Measurements from ENCODE around the gene MAPRE3. TPM values are rescaled to one million over a fixed set of nuclear protein-coding genes. Genes with fewer than 3 reads are reported as not detected.

The MAPRE3 gene
- total RNA-seq, 1 experiment from 2014 or later, result 10.3 TPM

DNA sequence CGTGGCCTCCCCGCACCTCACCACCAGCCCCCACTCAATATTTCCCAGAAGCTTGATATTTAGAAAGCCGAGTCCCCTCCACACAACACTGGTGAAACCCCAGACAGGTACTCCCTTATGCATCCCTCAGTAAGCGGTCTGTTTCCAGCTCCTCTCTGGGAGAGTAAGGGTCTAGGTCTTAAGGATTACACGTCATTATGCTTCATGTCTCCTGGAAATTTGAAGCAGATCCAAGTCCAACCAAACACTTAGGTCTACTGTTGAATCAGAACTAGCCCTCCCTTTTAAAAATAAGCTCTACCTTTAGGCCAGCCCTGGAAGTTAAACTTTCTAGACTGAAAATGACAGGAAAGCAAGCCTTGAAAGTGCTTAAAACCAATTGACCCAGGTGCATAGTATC, 102.5 kb downstream of the MAPRE3 start:
- ChIA-PET CTCF (interaction anchor here (0.6 to 4.5 kb wide), 9 partner anchors 8 to 207 kb away, joined by 3 to 50 read pairs (median 11); partner anchors contain the start of genes AGBL5, KHK and PREB), POLR2A (interaction anchor here (1.2 to 3.2 kb wide), 5 partner anchors 8 to 140 kb away, joined by 4 to 27 read pairs (median 9); partner anchors contain the start of genes AGBL5, KHK and SLC5A6)
- no peak for ATAC-seq
- DNase-seq (ENCODE audit: low spot score), result no peak
- peaks cover 21% of the 10 kb centered on the region for H3K36me3 Mint-ChIP-seq
- H3K27me3 Mint-ChIP-seq (ENCODE audit: low read depth), result peaks cover 10% of the 10 kb centered on the region
- no peaks in the 10 kb centered on the region for H3K9me3 Mint-ChIP-seq
- H3K27ac Mint-ChIP-seq, result no peak overlapping the region
- peak overlapping the region; percentile 94 for H3K4me3 Mint-ChIP-seq
- peaks cover 13% of the 10 kb centered on the region for H3K4me1 Mint-ChIP-seq
- TF ChIP-seq, protein P1, sequence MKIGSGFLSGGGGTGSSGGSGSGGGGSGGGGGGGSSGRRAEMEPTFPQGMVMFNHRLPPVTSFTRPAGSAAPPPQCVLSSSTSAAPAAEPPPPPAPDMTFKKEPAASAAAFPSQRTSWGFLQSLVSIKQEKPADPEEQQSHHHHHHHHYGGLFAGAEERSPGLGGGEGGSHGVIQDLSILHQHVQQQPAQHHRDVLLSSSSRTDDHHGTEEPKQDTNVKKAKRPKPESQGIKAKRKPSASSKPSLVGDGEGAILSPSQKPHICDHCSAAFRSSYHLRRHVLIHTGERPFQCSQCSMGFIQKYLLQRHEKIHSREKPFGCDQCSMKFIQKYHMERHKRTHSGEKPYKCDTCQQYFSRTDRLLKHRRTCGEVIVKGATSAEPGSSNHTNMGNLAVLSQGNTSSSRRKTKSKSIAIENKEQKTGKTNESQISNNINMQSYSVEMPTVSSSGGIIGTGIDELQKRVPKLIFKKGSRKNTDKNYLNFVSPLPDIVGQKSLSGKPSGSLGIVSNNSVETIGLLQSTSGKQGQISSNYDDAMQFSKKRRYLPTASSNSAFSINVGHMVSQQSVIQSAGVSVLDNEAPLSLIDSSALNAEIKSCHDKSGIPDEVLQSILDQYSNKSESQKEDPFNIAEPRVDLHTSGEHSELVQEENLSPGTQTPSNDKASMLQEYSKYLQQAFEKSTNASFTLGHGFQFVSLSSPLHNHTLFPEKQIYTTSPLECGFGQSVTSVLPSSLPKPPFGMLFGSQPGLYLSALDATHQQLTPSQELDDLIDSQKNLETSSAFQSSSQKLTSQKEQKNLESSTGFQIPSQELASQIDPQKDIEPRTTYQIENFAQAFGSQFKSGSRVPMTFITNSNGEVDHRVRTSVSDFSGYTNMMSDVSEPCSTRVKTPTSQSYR (CRISPR knock-in tag; IDR thresholded peaks at IDR 0.05), result no peak
- TF ChIP-seq TEAD4 (CRISPR knock-in tag; IDR thresholded peaks at IDR 0.05) (no peak), NR3C1 (CRISPR knock-in tag; conservative IDR thresholded peaks at IDR 0.05; ENCODE audit: low read depth) (no peak), MXD4 (CRISPR knock-in tag; IDR thresholded peaks at IDR 0.05; ENCODE audit: borderline replicate concordance) (no peak), ZSCAN18 (CRISPR knock-in tag; IDR thresholded peaks at IDR 0.05) (no peak), JAZF1 (CRISPR knock-in tag; IDR thresholded peaks at IDR 0.05) (no peak), NFATC4 (CRISPR knock-in tag; IDR thresholded peaks at IDR 0.05) (no peak), EMX1 (CRISPR knock-in tag; IDR thresholded peaks at IDR 0.05) (no peak), ELF4 (CRISPR knock-in tag; IDR thresholded peaks at IDR 0.05; ENCODE audit: low read depth) (no peak), PREB (CRISPR knock-in tag; IDR thresholded peaks at IDR 0.05; ENCODE audit: borderline replicate concordance) (no peak), MYBL2 (CRISPR knock-in tag; IDR thresholded peaks at IDR 0.05) (no peak), ZNF532 (CRISPR knock-in tag; IDR thresholded peaks at IDR 0.05; ENCODE audit: borderline replicate concordance) (no peak)
- TF ChIP-seq, protein P2, sequence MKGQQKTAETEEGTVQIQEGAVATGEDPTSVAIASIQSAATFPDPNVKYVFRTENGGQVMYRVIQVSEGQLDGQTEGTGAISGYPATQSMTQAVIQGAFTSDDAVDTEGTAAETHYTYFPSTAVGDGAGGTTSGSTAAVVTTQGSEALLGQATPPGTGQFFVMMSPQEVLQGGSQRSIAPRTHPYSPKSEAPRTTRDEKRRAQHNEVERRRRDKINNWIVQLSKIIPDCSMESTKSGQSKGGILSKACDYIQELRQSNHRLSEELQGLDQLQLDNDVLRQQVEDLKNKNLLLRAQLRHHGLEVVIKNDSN (CRISPR knock-in tag; IDR thresholded peaks at IDR 0.05), result no peak
- TF ChIP-seq, protein P3, sequence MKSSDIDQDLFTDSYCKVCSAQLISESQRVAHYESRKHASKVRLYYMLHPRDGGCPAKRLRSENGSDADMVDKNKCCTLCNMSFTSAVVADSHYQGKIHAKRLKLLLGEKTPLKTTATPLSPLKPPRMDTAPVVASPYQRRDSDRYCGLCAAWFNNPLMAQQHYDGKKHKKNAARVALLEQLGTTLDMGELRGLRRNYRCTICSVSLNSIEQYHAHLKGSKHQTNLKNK (CRISPR knock-in tag; IDR thresholded peaks at IDR 0.05), result no peak
- TF ChIP-seq, protein P4, sequence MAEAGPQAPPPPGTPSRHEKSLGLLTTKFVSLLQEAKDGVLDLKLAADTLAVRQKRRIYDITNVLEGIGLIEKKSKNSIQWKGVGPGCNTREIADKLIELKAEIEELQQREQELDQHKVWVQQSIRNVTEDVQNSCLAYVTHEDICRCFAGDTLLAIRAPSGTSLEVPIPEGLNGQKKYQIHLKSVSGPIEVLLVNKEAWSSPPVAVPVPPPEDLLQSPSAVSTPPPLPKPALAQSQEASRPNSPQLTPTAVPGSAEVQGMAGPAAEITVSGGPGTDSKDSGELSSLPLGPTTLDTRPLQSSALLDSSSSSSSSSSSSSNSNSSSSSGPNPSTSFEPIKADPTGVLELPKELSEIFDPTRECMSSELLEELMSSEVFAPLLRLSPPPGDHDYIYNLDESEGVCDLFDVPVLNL (CRISPR knock-in tag; IDR thresholded peaks at IDR 0.05; ENCODE audit: borderline replicate concordance, low read depth), result no peak
- TF ChIP-seq, protein P5, sequence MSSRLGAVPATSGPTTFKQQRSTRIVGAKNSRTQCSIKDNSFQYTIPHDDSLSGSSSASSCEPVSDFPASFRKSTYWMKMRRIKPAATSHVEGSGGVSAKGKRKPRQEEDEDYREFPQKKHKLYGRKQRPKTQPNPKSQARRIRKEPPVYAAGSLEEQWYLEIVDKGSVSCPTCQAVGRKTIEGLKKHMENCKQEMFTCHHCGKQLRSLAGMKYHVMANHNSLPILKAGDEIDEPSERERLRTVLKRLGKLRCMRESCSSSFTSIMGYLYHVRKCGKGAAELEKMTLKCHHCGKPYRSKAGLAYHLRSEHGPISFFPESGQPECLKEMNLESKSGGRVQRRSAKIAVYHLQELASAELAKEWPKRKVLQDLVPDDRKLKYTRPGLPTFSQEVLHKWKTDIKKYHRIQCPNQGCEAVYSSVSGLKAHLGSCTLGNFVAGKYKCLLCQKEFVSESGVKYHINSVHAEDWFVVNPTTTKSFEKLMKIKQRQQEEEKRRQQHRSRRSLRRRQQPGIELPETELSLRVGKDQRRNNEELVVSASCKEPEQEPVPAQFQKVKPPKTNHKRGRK (CRISPR knock-in tag; IDR thresholded peaks at IDR 0.05; ENCODE audit: borderline replicate concordance), result no peak
- TF ChIP-seq, protein P6, sequence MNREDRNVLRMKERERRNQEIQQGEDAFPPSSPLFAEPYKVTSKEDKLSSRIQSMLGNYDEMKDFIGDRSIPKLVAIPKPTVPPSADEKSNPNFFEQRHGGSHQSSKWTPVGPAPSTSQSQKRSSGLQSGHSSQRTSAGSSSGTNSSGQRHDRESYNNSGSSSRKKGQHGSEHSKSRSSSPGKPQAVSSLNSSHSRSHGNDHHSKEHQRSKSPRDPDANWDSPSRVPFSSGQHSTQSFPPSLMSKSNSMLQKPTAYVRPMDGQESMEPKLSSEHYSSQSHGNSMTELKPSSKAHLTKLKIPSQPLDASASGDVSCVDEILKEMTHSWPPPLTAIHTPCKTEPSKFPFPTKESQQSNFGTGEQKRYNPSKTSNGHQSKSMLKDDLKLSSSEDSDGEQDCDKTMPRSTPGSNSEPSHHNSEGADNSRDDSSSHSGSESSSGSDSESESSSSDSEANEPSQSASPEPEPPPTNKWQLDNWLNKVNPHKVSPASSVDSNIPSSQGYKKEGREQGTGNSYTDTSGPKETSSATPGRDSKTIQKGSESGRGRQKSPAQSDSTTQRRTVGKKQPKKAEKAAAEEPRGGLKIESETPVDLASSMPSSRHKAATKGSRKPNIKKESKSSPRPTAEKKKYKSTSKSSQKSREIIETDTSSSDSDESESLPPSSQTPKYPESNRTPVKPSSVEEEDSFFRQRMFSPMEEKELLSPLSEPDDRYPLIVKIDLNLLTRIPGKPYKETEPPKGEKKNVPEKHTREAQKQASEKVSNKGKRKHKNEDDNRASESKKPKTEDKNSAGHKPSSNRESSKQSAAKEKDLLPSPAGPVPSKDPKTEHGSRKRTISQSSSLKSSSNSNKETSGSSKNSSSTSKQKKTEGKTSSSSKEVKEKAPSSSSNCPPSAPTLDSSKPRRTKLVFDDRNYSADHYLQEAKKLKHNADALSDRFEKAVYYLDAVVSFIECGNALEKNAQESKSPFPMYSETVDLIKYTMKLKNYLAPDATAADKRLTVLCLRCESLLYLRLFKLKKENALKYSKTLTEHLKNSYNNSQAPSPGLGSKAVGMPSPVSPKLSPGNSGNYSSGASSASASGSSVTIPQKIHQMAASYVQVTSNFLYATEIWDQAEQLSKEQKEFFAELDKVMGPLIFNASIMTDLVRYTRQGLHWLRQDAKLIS (CRISPR knock-in tag; IDR thresholded peaks at IDR 0.05; ENCODE audit: borderline replicate concordance), result no peak
- TF ChIP-seq, protein P7, sequence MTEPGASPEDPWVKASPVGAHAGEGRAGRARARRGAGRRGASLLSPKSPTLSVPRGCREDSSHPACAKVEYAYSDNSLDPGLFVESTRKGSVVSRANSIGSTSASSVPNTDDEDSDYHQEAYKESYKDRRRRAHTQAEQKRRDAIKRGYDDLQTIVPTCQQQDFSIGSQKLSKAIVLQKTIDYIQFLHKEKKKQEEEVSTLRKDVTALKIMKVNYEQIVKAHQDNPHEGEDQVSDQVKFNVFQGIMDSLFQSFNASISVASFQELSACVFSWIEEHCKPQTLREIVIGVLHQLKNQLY (CRISPR knock-in tag; IDR thresholded peaks at IDR 0.05), result no peak

Measured in WTC11 (cell line).